Measurements from ENCODE around the gene NDST4. TPM values are rescaled to one million over a fixed set of nuclear protein-coding genes. Genes with fewer than 3 reads are reported as not detected.

The NDST4 gene

GRCh38 chr4:114782415-114783214 lies 330.8 kb downstream of the NDST4 start:
- Histone ChIP-seq H2AK5ac (ENCODE audit: low read length) (no peak overlapping the region), H3K27ac (ENCODE audit: low read depth, low read length) (no peak overlapping the region), H3K27me3 (ENCODE audit: insufficient read depth, low read length, poor library complexity) (no peaks in the 10 kb centered on the region), H3K36me3 (ENCODE audit: control insufficient read depth, insufficient read depth, low read length) (no peaks in the 10 kb centered on the region), H3K4me2 (ENCODE audit: low read length) (no peak overlapping the region), H3K79me2 (ENCODE audit: control insufficient read depth, insufficient read depth, low read length) (no peaks in the 10 kb centered on the region), H3K4me1 (ENCODE audit: control insufficient read depth, low read depth, low read length) (no peaks in the 10 kb centered on the region), H4K5ac (ENCODE audit: low read length) (no peak overlapping the region), H3K79me1 (ENCODE audit: low read length) (no peaks in the 10 kb centered on the region), H3K4ac (ENCODE audit: low read depth, low read length) (no peak overlapping the region), H2BK5ac (ENCODE audit: low read length) (no peak overlapping the region), H3K9ac (ENCODE audit: low read length) (no peak overlapping the region), H3K23ac (ENCODE audit: low read length) (no peak overlapping the region), H3K56ac (ENCODE audit: low read length) (no peak overlapping the region), H4K8ac (ENCODE audit: low read depth, low read length) (no peak overlapping the region), H2BK15ac (replicated peaks; ENCODE audit: low read depth) (no peak overlapping the region), H3K4me3 (ENCODE audit: low read length) (no peak overlapping the region), H2BK120ac (ENCODE audit: low read depth, low read length) (no peak overlapping the region), H3K18ac (ENCODE audit: low read length) (no peak overlapping the region)
- no CpG with 5 or more reads among the region's 6 CpGs for WGBS (ENCODE audit: extremely low coverage, insufficient coverage, low lambda C conversion rate)
- DNase-seq = peak; percentile 68

- Histone ChIP-seq H3K4me1 (ENCODE audit: control insufficient read depth, low read depth, low read length) (no peaks in the 10 kb centered on the region), H2BK120ac (ENCODE audit: low read depth, low read length) (no peak overlapping the region), H3K79me2 (ENCODE audit: control insufficient read depth, insufficient read depth, low read length) (no peaks in the 10 kb centered on the region), H2AK5ac (ENCODE audit: low read length) (no peak overlapping the region), H3K27ac (ENCODE audit: low read depth, low read length) (no peak overlapping the region), H3K36me3 (ENCODE audit: control insufficient read depth, insufficient read depth, low read length) (no peaks in the 10 kb centered on the region), H2BK5ac (ENCODE audit: low read length) (no peak overlapping the region), H4K5ac (ENCODE audit: low read length) (no peak overlapping the region), H3K4ac (ENCODE audit: low read depth, low read length) (no peak overlapping the region), H3K27me3 (ENCODE audit: insufficient read depth, low read length, poor library complexity) (no peaks in the 10 kb centered on the region), H3K56ac (ENCODE audit: low read length) (no peak overlapping the region), H2BK15ac (replicated peaks; ENCODE audit: low read depth) (no peak overlapping the region), H3K9ac (ENCODE audit: low read length) (no peak overlapping the region), H4K8ac (ENCODE audit: low read depth, low read length) (no peak overlapping the region), H3K23ac (ENCODE audit: low read length) (no peak overlapping the region), H3K4me2 (ENCODE audit: low read length) (no peak overlapping the region), H3K18ac (ENCODE audit: low read length) (peak overlapping the region; percentile 11), H3K79me1 (ENCODE audit: low read length) (no peaks in the 10 kb centered on the region), H3K4me3 (ENCODE audit: low read length) (no peak overlapping the region)
- no CpG with 5 or more reads among the region's 1 CpG for WGBS (ENCODE audit: extremely low coverage, insufficient coverage, low lambda C conversion rate)
- peak; percentile 79 for DNase-seq
These were observed 333.2 kb downstream of the NDST4 start for GRCh38 chr4:114780205-114780604.

Small RNAs within 50 kb of the gene (small RNA-seq; reads per million reads assigned to genes)
- gene RN7SL808P (ENCODE audit: insufficient read depth) = not detected

Measured in mesendoderm (in vitro differentiated cells).